Upper lobe of left lung (tissue), 6 donors: ENCODE measurements around the gene SLX4IP. TPM values are rescaled to one million over a fixed set of nuclear protein-coding genes. Genes with fewer than 3 reads are reported as not detected.
A peak's percentile ranks its signal among the peaks of the same experiment; 100 is the strongest.
"Not testable (repeated sequence)": the region's sequence is repeated elsewhere in the genome, so short reads cannot be mapped to it uniquely, and the experiment has no call there.

Experiments
- ATAC-seq, 2 donors: fragments of 200-7000 bp; cut with Tn5 transposase; one replicate each; pipeline ENCODE4 v1.9.1; 2022; ENCODE audit warnings: mild to moderate bottlenecking in 2 of 2, moderate library complexity in 2 of 2; ENCODE audit not compliant: low FRiP score in 2 of 2
- DNase-seq, 2 donors: peaks; one replicate each; pipeline ENCODE4 v3.0.0-alpha.2; 2019 to 2020
- H3K27ac ChIP-seq, 4 donors: fragments of 200-600 bp; sonication (generic); one replicate each; pipeline ENCODE4 v1.5.1; 2016 to 2019
- H3K27me3 ChIP-seq, 4 donors: fragments of 200-600 bp; sonication (generic); one replicate each; pipeline ENCODE4 v1.5.1; 2017 to 2019
- H3K36me3 ChIP-seq, 4 donors: fragments of 200-600 bp; sonication (generic); one replicate each; pipeline ENCODE4 v1.5.1; 2016 to 2019
- H3K4me1 ChIP-seq, 4 donors: fragments of 200-600 bp; sonication (generic); one replicate each; pipeline ENCODE4 v1.5.1; 2018 to 2019
- H3K4me3 ChIP-seq, 4 donors: fragments of 200-600 bp; sonication (generic); one replicate each; pipeline ENCODE4 v1.5.1; 2017 to 2019; ENCODE audit warnings: mild to moderate bottlenecking in 2 of 4, moderate library complexity in 1 of 4
- H3K9me3 ChIP-seq, 4 donors: fragments of 200-600 bp; sonication (generic); one replicate each; pipeline ENCODE4 v1.5.1; 2018 to 2019
- EP300 ChIP-seq, 4 donors: sonication (generic); formaldehyde crosslinking; IDR thresholded peaks; one replicate each; pipeline ENCODE4 v1.5.1; 2017; ENCODE audit warnings: antibody characterized with exemption in 4 of 4, control low read depth in 2 of 4
- POLR2A ChIP-seq, 4 donors: fragments of 450-650 bp; IDR thresholded peaks; one replicate each; pipeline ENCODE4 v1.5.1; 2016 to 2017; ENCODE audit warnings: antibody characterized with exemption in 4 of 4, mild to moderate bottlenecking in 2 of 4
- POLR2AphosphoS5 ChIP-seq, 2 donors: sonication (generic); formaldehyde crosslinking; IDR thresholded peaks; one replicate each; pipeline ENCODE4 v1.5.1; 2017; ENCODE audit warnings: antibody characterized with exemption in 2 of 2
- WGBS, 2 donors: methylation state at CpG; one replicate each; pipeline ENCODE4 v1.1.5; 2017 to 2018; 5-methylcytosine and 5-hydroxymethylcytosine counted together
- total RNA-seq, 6 donors: library from RNA; depleted of rRNA in 4 of 6; stranded (reverse); fragments of >200 nt in 4 of 6; gene quantifications; one replicate each; pipeline versions ENCODE4 v1.1.0 to v1.2.1, GENCODE V29; 2016 to 2021
- TF ChIP-seq, protein P1 (sequence below), 6 experiments: fragments of 450-650 bp in 4 of 6; fragments of 200-600 bp in 2 of 6; sonication (generic) in 2 of 6; IDR thresholded peaks; one replicate each; pipeline ENCODE4 v1.5.1; 2016 to 2019; ENCODE audit warnings: antibody characterized with exemption in 6 of 6
- donor health status: DM: no; HTN: no; CAD: no; lungs with moderate emphysema.
- donor health status: DM: no; HTN: yes; CAD: no; lungs with severe emphysema.

The SLX4IP gene
- total RNA-seq, 6 donors from 2014 or later = 3.2 to 6.0 (median 4.5) TPM

DNA sequence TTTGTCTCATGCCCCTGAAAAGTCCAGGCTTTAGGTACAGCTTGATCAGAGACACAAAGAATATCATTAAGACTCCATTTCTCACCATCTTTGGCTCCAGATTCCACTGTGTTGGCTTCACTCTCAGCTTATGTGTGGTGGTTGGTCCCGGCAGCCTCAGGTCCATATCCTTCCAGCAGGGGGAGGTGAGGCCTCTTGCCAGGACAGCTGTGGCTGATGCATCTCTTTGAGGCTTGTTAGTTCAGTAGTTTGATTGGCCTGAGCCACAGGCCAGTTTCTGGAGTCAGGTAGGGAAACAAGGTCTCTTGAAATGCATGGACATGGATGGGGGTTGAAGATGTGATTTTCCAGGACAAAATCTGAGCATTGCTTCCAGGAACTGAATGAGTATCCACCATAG is 176.3 kb downstream of the SLX4IP start:
- ATAC-seq = peak in 1 of 2 donors; percentile 57

DNA sequence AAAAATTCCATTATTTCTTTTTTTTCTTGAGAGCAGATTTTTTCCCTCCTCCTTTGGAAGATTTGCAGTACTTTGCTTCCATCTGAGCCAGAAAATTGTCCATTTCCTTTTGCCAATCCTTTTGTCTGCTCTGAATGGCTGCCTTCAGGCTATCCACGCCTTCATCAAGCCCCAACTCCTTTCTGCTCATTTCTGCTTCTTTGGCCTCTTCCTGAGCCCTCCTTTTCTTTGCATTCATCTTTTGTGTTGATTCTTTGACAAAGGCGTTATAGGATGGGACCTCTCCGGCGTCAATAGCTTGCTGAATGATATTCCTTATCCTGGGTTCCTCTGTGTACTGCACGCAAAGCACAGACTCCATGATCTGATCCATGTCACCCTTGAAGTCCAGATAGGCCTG is 178.3 kb downstream of the SLX4IP start:
- not testable (repeated sequence) for H3K4me3 ChIP-seq, ATAC-seq
- WGBS, 2 donors = 95 to 99% methylated on average over 5 of the region's 5 CpGs

More for the DNA sequence above, 176.3 kb downstream of the SLX4IP start:
- DNase-seq = no peak
- 77% methylated on average over 1 of the region's 1 CpG; no CpG with 5 or more reads in 1 of the 2 donors for WGBS, 2 donors
- Histone ChIP-seq H3K27me3 (no peaks in the 10 kb centered on the region), H3K4me3 (no peak overlapping the region), H3K9me3 (no peaks in the 10 kb centered on the region), H3K36me3 (peaks cover 0 to 4% (median 0%) of the 10 kb centered on the region in 4 donors), H3K27ac (no peak overlapping the region), H3K4me1 (peaks cover 0 to 7% (median 0%) of the 10 kb centered on the region in 4 donors)
- no peak for TF ChIP-seq POLR2AphosphoS5 (IDR thresholded peaks at IDR 0.05)
- TF ChIP-seq, protein P1, sequence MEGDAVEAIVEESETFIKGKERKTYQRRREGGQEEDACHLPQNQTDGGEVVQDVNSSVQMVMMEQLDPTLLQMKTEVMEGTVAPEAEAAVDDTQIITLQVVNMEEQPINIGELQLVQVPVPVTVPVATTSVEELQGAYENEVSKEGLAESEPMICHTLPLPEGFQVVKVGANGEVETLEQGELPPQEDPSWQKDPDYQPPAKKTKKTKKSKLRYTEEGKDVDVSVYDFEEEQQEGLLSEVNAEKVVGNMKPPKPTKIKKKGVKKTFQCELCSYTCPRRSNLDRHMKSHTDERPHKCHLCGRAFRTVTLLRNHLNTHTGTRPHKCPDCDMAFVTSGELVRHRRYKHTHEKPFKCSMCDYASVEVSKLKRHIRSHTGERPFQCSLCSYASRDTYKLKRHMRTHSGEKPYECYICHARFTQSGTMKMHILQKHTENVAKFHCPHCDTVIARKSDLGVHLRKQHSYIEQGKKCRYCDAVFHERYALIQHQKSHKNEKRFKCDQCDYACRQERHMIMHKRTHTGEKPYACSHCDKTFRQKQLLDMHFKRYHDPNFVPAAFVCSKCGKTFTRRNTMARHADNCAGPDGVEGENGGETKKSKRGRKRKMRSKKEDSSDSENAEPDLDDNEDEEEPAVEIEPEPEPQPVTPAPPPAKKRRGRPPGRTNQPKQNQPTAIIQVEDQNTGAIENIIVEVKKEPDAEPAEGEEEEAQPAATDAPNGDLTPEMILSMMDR (IDR thresholded peaks at IDR 0.05) = peak in 5 of 6 experiments; percentile 19 to 54 (median 47)

DNA sequence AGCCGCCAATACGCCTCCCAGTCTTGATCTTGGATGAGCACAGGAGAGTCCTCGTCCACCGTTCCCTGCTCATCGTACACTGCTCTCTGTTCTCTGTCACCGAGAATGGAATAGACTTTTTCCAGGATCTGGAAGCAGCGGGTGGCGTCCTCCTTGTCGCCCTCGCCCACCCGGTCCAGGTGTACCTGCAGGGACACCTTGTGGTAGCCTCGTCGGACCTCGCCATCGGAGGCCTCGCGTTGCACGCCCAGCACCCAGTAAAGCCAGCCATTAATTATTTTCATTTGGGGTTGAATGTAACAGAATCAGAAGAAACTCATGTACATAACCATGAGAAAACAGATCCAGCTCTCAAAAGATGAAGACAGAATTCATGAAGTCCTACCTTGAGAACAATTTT is 178.8 kb downstream of the SLX4IP start:
- ATAC-seq = no peak
- TF ChIP-seq, protein P1 (IDR thresholded peaks at IDR 0.05) = no peak
- no peak for TF ChIP-seq POLR2AphosphoS5 (IDR thresholded peaks at IDR 0.05)
- no peak for TF ChIP-seq POLR2A (IDR thresholded peaks at IDR 0.05)
- no peak for TF ChIP-seq EP300 (IDR thresholded peaks at IDR 0.05)

More for the DNA sequence above, 178.3 kb downstream of the SLX4IP start:
- H3K4me1 ChIP-seq, H3K9me3 ChIP-seq, H3K36me3 ChIP-seq, DNase-seq, H3K27me3 ChIP-seq, H3K27ac ChIP-seq: not testable (repeated sequence)

DNA sequence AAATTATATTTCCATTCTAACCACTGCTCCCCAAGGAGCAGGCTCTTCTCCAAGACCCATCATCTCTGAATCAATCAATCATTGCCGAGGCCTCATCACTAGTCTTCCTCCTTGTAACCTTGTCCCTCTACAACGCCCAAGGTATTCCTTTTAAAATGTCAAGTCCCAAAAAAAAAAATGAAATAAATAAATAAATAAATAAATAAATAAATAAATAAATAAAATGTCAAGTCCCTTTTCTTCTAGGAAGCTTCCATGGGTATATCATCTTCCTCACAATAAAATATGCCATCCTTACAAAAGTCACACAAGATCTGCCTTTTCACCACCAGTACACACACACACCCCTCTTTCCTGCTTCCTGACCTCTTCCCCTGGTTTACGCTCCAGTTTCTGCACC is 181.1 kb downstream of the SLX4IP start:
- no peak for ATAC-seq
- no peak for TF ChIP-seq POLR2AphosphoS5 (IDR thresholded peaks at IDR 0.05)
- TF ChIP-seq, protein P1 (IDR thresholded peaks at IDR 0.05) = no peak
- TF ChIP-seq EP300 (IDR thresholded peaks at IDR 0.05) = no peak
- TF ChIP-seq POLR2A (IDR thresholded peaks at IDR 0.05) = no peak
- Histone ChIP-seq H3K36me3 (no peaks in the 10 kb centered on the region), H3K4me3 (no peak overlapping the region), H3K27ac (no peak overlapping the region), H3K9me3 (no peaks in the 10 kb centered on the region), H3K27me3 (no peaks in the 10 kb centered on the region), H3K4me1 (no peaks in the 10 kb centered on the region)
- DNase-seq = no peak
- WGBS, 2 donors = 95 to 98% methylated on average over 3 of the region's 3 CpGs

More for the DNA sequence above, 178.8 kb downstream of the SLX4IP start:
- Histone ChIP-seq H3K9me3 (no peaks in the 10 kb centered on the region), H3K4me3 (no peak overlapping the region), H3K27me3 (no peaks in the 10 kb centered on the region), H3K4me1 (peaks cover 0 to 7% (median 0%) of the 10 kb centered on the region in 4 donors), H3K36me3 (peaks cover 0 to 4% (median 0%) of the 10 kb centered on the region in 4 donors), H3K27ac (no peak overlapping the region)
- peak in 1 of 2 donors; percentile 60 for DNase-seq
- WGBS, 2 donors = 98% methylated on average over 18 of the region's 18 CpGs

DNA sequence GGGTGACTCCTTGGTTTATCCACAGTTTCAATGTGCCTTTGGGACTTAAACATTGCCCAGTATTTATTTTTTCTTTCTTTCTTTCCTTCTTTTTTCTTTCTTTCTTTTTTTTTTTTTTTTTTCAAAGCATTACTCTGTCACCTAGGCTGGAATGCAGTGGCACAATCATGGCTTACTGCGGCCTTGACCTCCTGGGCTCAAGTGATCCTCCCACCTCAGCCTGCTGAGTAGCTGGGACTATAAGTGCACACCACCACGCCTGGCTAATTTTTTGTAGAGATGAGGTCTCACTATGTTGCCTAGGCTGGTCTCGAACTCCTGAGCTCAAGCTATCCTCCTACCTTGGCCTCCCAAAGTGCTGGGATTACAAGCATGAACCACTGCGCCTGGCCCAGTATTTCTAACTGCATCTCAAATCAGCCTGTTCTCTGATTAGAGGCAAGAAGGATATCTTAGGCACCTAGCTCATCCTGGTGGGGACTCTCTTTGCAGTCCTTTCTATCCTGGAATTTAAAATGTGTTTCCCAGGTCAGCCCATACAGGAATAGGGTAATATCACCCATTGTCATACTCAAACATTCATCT is 182.5 kb downstream of the SLX4IP start:
- H3K27me3 ChIP-seq, H3K9me3 ChIP-seq, H3K4me1 ChIP-seq, ATAC-seq, H3K36me3 ChIP-seq, DNase-seq, H3K27ac ChIP-seq, H3K4me3 ChIP-seq: not testable (repeated sequence)
- WGBS, 2 donors = 96 to 100% methylated on average over 4 of the region's 4 CpGs

DNA sequence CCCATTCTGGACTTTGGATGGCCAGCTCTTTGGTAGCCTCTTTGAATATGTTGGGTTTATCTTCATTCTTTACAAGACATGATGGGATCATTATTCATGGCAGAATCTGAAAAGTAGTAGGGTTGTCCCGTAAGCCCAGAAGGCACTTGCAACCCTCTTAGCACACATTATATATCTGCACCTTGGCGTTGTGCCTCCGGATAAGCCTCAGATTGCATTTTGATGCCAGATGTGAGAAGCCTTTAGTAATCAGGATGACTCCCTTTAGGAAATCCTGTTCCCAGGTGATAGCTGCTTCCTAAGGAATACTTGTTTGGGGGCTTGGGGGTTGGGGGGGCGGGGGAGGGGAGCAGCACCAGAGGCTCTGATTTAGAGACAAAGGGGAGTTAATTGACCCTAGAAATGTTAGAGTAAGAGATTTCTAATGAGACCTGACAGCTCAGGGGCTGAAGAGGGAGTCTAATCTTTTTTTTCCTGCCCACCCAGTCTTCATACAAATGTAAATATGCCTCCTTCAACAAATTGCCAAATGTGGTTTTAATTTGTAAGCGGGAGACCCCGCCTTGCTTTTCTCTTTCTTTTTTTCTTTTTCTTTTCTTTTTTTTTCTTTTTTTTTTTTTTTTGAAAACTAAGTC is 183.6 kb downstream of the SLX4IP start:
- no peak for DNase-seq
- H3K36me3 ChIP-seq = no peaks in the 10 kb centered on the region
- TF ChIP-seq EP300 (IDR thresholded peaks at IDR 0.05) = no peak
- TF ChIP-seq POLR2A (IDR thresholded peaks at IDR 0.05) = no peak
- TF ChIP-seq POLR2AphosphoS5 (IDR thresholded peaks at IDR 0.05) = no peak
- TF ChIP-seq, protein P1 (IDR thresholded peaks at IDR 0.05) = no peak
- H3K27ac ChIP-seq = no peak overlapping the region
- ATAC-seq = no peak
- WGBS, 2 donors = 89 to 96% methylated on average over 6 of the region's 6 CpGs
- H3K4me1 ChIP-seq = no peaks in the 10 kb centered on the region
- no peaks in the 10 kb centered on the region for H3K9me3 ChIP-seq
- no peak overlapping the region for H3K4me3 ChIP-seq
- no peaks in the 10 kb centered on the region for H3K27me3 ChIP-seq
